ENCODE measurements around the gene HOXD9. TPM values are rescaled to one million over a fixed set of nuclear protein-coding genes. Genes with fewer than 3 reads are reported as not detected.

Gene HOXD9
- not detected for total RNA-seq

- H3K9me3 Mint-ChIP-seq (ENCODE audit: insufficient read depth), result no peaks in the 10 kb centered on the region
- H3K27ac Mint-ChIP-seq, result no peak within 1 kb of the TSS
- DNase-seq (no peak), ATAC-seq (no peak)
- CTCF ChIA-PET, result interaction anchor here (1.6 kb wide), 1 partner anchor 9 kb away, joined by 3 read pairs; no protein-coding TSS in a partner anchor
- H3K27me3 Mint-ChIP-seq (ENCODE audit: low read depth), result peaks cover 82% of the 10 kb centered on the region
- peaks cover 2% of the 10 kb centered on the region for H3K4me1 Mint-ChIP-seq (ENCODE audit: low read depth)
- POLR2A ChIA-PET, result no interaction called here
- H3K4me3 Mint-ChIP-seq, result peak within 1 kb of the TSS; percentile 43
- peaks cover 6% of the 10 kb centered on the region for H3K36me3 Mint-ChIP-seq (ENCODE audit: low read depth)
These were observed at the start of gene HOXD9 for GRCh38 chr2:176122683-176123410. Gene HOXD9, plus strand, starts transcription at chr2:176122719. Its CDS starts 50 bp downstream, at chr2:176122769.

- ChIA-PET CTCF (interaction anchor here (0.7 to 1.5 kb wide), 3 partner anchors 9 to 383 kb away, joined by 3 to 4 read pairs (median 4); no protein-coding TSS in a partner anchor), POLR2A (interaction anchor here (0.9 kb wide), 1 partner anchor 21 kb away, joined by 4 read pairs; no protein-coding TSS in a partner anchor)
- Mint-ChIP-seq H3K9me3 (ENCODE audit: insufficient read depth) (no peaks in the 10 kb centered on the region), H3K27ac (no peak overlapping the region), H3K4me3 (no peak overlapping the region), H3K36me3 (ENCODE audit: low read depth) (no peaks in the 10 kb centered on the region), H3K4me1 (ENCODE audit: low read depth) (no peaks in the 10 kb centered on the region), H3K27me3 (ENCODE audit: low read depth) (peaks cover 84% of the 10 kb centered on the region)
- ATAC-seq (no peak), DNase-seq (no peak)
These were observed 49.3 kb upstream of the HOXD9 start for GRCh38 chr2:176072951-176073904.

- Mint-ChIP-seq H3K27ac (no peak overlapping the region), H3K9me3 (ENCODE audit: insufficient read depth) (no peaks in the 10 kb centered on the region), H3K27me3 (ENCODE audit: low read depth) (peaks cover 81% of the 10 kb centered on the region), H3K4me3 (no peak overlapping the region), H3K36me3 (ENCODE audit: low read depth) (peaks cover 7% of the 10 kb centered on the region), H3K4me1 (ENCODE audit: low read depth) (peaks cover 7% of the 10 kb centered on the region)
- DNase-seq (no peak), ATAC-seq (no peak)
- ChIA-PET CTCF (interaction anchor here (0.8 to 1.1 kb wide), 4 partner anchors 21 to 52 kb away, joined by 3 read pairs; no protein-coding TSS in a partner anchor), POLR2A (interaction anchor here (0.6 kb wide), 1 partner anchor 10 kb away, joined by 3 read pairs; no protein-coding TSS in a partner anchor)
These were observed 47.5 kb upstream of the HOXD9 start for GRCh38 chr2:176074919-176075425.

GRCh38 chr2:176075481-176075880 is 47.0 kb upstream of the HOXD9 start:
- peaks cover 7% of the 10 kb centered on the region for H3K4me1 Mint-ChIP-seq (ENCODE audit: low read depth)
- no peak overlapping the region for H3K27ac Mint-ChIP-seq
- CTCF ChIA-PET, result interaction anchor here (0.8 to 1.1 kb wide), 4 partner anchors 21 to 52 kb away, joined by 3 read pairs; no protein-coding TSS in a partner anchor
- no peaks in the 10 kb centered on the region for H3K9me3 Mint-ChIP-seq (ENCODE audit: insufficient read depth)
- H3K4me3 Mint-ChIP-seq, result no peak overlapping the region
- peaks cover 78% of the 10 kb centered on the region for H3K27me3 Mint-ChIP-seq (ENCODE audit: low read depth)
- DNase-seq (no peak), ATAC-seq (no peak)
- peaks cover 7% of the 10 kb centered on the region for H3K36me3 Mint-ChIP-seq (ENCODE audit: low read depth)
- POLR2A ChIA-PET, result no interaction called here

GRCh38 chr2:176076063-176076462 is 46.5 kb upstream of the HOXD9 start:
- ChIA-PET POLR2A (no interaction called here), CTCF (no interaction called here)
- ATAC-seq, result no peak
- Mint-ChIP-seq H3K27me3 (ENCODE audit: low read depth) (peaks cover 79% of the 10 kb centered on the region), H3K36me3 (ENCODE audit: low read depth) (peaks cover 9% of the 10 kb centered on the region), H3K27ac (no peak overlapping the region), H3K4me1 (ENCODE audit: low read depth) (peaks cover 9% of the 10 kb centered on the region), H3K9me3 (ENCODE audit: insufficient read depth) (no peaks in the 10 kb centered on the region), H3K4me3 (no peak overlapping the region)
- DNase-seq, result no peak

- ATAC-seq, result no peak
- peaks cover 78% of the 10 kb centered on the region for H3K27me3 Mint-ChIP-seq (ENCODE audit: low read depth)
- H3K27ac Mint-ChIP-seq, result no peak overlapping the region
- ChIA-PET POLR2A (no interaction called here), CTCF (no interaction called here)
- no peak overlapping the region for H3K4me3 Mint-ChIP-seq
- peaks cover 14% of the 10 kb centered on the region for H3K36me3 Mint-ChIP-seq (ENCODE audit: low read depth)
- no peaks in the 10 kb centered on the region for H3K9me3 Mint-ChIP-seq (ENCODE audit: insufficient read depth)
- peaks cover 12% of the 10 kb centered on the region for H3K4me1 Mint-ChIP-seq (ENCODE audit: low read depth)
- DNase-seq, result no peak
These were observed 45.7 kb upstream of the HOXD9 start for GRCh38 chr2:176076796-176077195.

- ATAC-seq, result no peak
- Mint-ChIP-seq H3K27ac (peak overlapping the region; percentile 70), H3K27me3 (ENCODE audit: low read depth) (peaks cover 76% of the 10 kb centered on the region), H3K36me3 (ENCODE audit: low read depth) (peaks cover 19% of the 10 kb centered on the region), H3K4me3 (peak overlapping the region; percentile 54), H3K9me3 (ENCODE audit: insufficient read depth) (peaks cover 2% of the 10 kb centered on the region), H3K4me1 (ENCODE audit: low read depth) (peaks cover 12% of the 10 kb centered on the region)
- DNase-seq, result no peak
- ChIA-PET POLR2A (no interaction called here), CTCF (interaction anchor here (0.8 kb wide), 1 partner anchor 388 kb away, joined by 4 read pairs; no protein-coding TSS in a partner anchor)
These were observed 43.8 kb upstream of the HOXD9 start for GRCh38 chr2:176078541-176079284.

- Mint-ChIP-seq H3K36me3 (ENCODE audit: low read depth) (peaks cover 21% of the 10 kb centered on the region), H3K27me3 (ENCODE audit: low read depth) (peaks cover 76% of the 10 kb centered on the region), H3K27ac (peak overlapping the region; percentile 70), H3K4me3 (peak overlapping the region; percentile 54), H3K9me3 (ENCODE audit: insufficient read depth) (peaks cover 7% of the 10 kb centered on the region), H3K4me1 (ENCODE audit: low read depth) (peaks cover 12% of the 10 kb centered on the region)
- CTCF ChIA-PET, result interaction anchor here (0.8 kb wide), 1 partner anchor 389 kb away, joined by 4 read pairs; no protein-coding TSS in a partner anchor
- DNase-seq, result no peak
- ATAC-seq, result no peak
- POLR2A ChIA-PET, result no interaction called here
These were observed 43.2 kb upstream of the HOXD9 start for GRCh38 chr2:176079285-176079830.

- Mint-ChIP-seq H3K4me1 (ENCODE audit: low read depth) (peaks cover 12% of the 10 kb centered on the region), H3K36me3 (ENCODE audit: low read depth) (peaks cover 21% of the 10 kb centered on the region), H3K4me3 (peak overlapping the region; percentile 54), H3K9me3 (ENCODE audit: insufficient read depth) (peaks cover 7% of the 10 kb centered on the region), H3K27me3 (ENCODE audit: low read depth) (peaks cover 76% of the 10 kb centered on the region), H3K27ac (peak overlapping the region; percentile 70)
- ATAC-seq (no peak), DNase-seq (no peak)
- ChIA-PET CTCF (interaction anchor here (0.8 kb wide), 1 partner anchor 390 kb away, joined by 4 read pairs; no protein-coding TSS in a partner anchor), POLR2A (no interaction called here)
These were observed 42.5 kb upstream of the HOXD9 start for GRCh38 chr2:176079831-176080539.

- Mint-ChIP-seq H3K9me3 (ENCODE audit: insufficient read depth) (peaks cover 7% of the 10 kb centered on the region), H3K27ac (peak overlapping the region; percentile 72), H3K4me1 (ENCODE audit: low read depth) (peaks cover 12% of the 10 kb centered on the region), H3K27me3 (ENCODE audit: low read depth) (peaks cover 74% of the 10 kb centered on the region), H3K4me3 (peak overlapping the region; percentile 56), H3K36me3 (ENCODE audit: low read depth) (peaks cover 21% of the 10 kb centered on the region)
- ChIA-PET CTCF (no interaction called here), POLR2A (no interaction called here)
- DNase-seq, result peak; percentile 21
- ATAC-seq, result no peak
These were observed 41.8 kb upstream of the HOXD9 start for GRCh38 chr2:176080540-176081375.
